K562 (cell line): ENCODE measurements around the gene NEURL2. TPM values are rescaled to one million over a fixed set of nuclear protein-coding genes. Genes with fewer than 3 reads are reported as not detected.

Experiments used
- BHLHE40 ChIP-seq: IDR thresholded peaks from 2 replicates; pipeline ENCODE4 v1.6.1; 2011; ENCODE audit warnings: low read length, improper control_type of control experiment
- KLF6 ChIP-seq: fragments of 250-450 bp; sonication (Bioruptor Pico); IDR thresholded peaks from 2 replicates; pipeline ENCODE4 v1.4.0; 2020; ENCODE audit warnings: mild to moderate bottlenecking, moderate library complexity, borderline replicate concordance
- polyA plus RNA-seq, 8 experiments: library from polyadenylated mRNA; depleted of rRNA in 4 of 8; stranded (reverse) in 5 of 8; unstranded in 3 of 8; fragments of >200 nt; fragmentation: Nextera tagmentation in 2 of 8; fragmentation: Illumina TruSeq in 1 of 8; extraction: Ambion mirVana in 2 of 8; extraction: Trizol in 1 of 8; gene quantifications; 2 replicates each; pipeline versions ENCODE4 v1.2.1 to v1.2.3, GENCODE V29; 2011 to 2014; ENCODE audit warnings: inconsistent platforms in 1 of 8, missing spikeins in 1 of 8
- total RNA-seq, 7 experiments: library from RNA; depleted of rRNA in 6 of 7; stranded (reverse); fragments of >200 nt in 6 of 7; fragmentation: Illumina TruSeq in 2 of 7; extraction: Trizol in 2 of 7; gene quantifications; 2 replicates each; pipeline versions ENCODE4 v1.2.1 to v1.2.3, GENCODE V29; 2011 to 2021; ENCODE audit warnings: low replicate concordance in 1 of 7
- TF ChIP-seq, protein P1 (sequence below), 2 experiments: fragments of 450-650 bp; IDR thresholded peaks; 2 replicates each; pipeline ENCODE4 v1.6.1; 2018; ENCODE audit warnings: mild to moderate bottlenecking in 2 of 2, low read depth in 1 of 2; ENCODE audit not compliant: partially characterized antibody in 2 of 2
- TF ChIP-seq, protein P2 (sequence below), 2 experiments: fragments of 450-650 bp in 1 of 2; sonication (generic) in 1 of 2; formaldehyde crosslinking in 1 of 2; IDR thresholded peaks; 2 replicates each; pipeline versions ENCODE4 v1.7.1 to v1.9.0; 2016 to 2022; ENCODE audit warnings: inconsistent platforms in 1 of 2, mild to moderate bottlenecking in 1 of 2, missing genetic modification reagents in 1 of 2
- TF ChIP-seq, protein P3 (sequence below), 2 experiments: IDR thresholded peaks; 2 replicates each; pipeline ENCODE4 v1.6.1; 2011; ENCODE audit warnings: borderline replicate concordance in 1 of 2, control low read depth in 1 of 2, low read depth in 1 of 2, low read length in 1 of 2, mild to moderate bottlenecking in 1 of 2, mixed read lengths in 1 of 2, moderate library complexity in 1 of 2; ENCODE audit not compliant: insufficient read depth in 1 of 2, insufficient read length in 1 of 2, poor library complexity in 1 of 2, severe bottlenecking in 1 of 2; ENCODE audit errors: extremely low read depth in 1 of 2
- TF ChIP-seq, protein P4 (sequence below): fragments of 450-650 bp; IDR thresholded peaks from 2 replicates; pipeline ENCODE4 v1.6.1; 2016; ENCODE audit warnings: borderline replicate concordance

Gene NEURL2
- total and polyA plus RNA-seq, 9 of the 15 experiments (the other 6 are each of a cell fraction or from before 2014, with no cell fraction given) = 0.22 to 1.9 (median 0.50) TPM; not detected in 1

DNA sequence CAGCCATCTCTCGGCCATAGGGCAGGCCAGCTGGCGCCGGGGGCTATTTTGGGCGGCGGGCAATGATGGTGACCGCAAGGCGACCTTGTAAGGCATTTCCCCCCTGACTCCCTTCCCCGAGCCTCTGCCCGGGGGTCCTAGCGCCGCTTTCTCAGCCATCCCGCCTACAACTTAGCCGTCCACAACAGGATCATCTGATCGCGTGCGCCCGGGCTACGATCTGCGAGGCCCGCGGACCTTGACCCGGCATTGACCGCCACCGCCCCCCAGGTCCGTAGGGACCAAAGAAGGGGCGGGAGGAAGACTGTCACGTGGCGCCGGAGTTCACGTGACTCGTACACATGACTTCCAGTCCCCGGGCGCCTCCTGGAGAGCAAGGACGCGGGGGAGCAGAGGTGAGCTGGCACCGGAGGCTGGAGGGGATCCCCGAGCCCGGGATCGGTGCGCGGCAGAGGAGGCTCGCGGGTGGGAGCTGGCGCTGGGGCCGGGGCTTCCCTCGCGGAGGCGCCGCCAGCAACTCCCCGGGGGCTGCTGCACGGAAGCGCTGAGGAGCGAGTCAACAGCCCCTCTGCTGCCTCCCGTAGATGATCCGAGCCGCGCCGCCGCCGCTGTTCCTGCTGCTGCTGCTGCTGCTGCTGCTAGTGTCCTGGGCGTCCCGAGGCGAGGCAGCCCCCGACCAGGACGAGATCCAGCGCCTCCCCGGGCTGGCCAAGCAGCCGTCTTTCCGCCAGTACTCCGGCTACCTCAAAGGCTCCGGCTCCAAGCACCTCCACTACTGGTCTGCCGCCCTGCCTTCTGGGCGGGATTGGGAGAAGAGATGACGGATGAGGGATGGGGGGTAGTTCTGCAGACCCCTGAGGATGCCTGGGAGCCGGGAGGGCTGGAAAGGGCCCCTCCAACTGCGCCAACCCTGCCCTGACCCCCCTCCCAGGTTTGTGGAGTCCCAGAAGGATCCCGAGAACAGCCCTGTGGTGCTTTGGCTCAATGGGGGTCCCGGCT, at the start of gene NEURL2, which contains the start of gene CTSA (continued):
- TF ChIP-seq, protein P1, sequence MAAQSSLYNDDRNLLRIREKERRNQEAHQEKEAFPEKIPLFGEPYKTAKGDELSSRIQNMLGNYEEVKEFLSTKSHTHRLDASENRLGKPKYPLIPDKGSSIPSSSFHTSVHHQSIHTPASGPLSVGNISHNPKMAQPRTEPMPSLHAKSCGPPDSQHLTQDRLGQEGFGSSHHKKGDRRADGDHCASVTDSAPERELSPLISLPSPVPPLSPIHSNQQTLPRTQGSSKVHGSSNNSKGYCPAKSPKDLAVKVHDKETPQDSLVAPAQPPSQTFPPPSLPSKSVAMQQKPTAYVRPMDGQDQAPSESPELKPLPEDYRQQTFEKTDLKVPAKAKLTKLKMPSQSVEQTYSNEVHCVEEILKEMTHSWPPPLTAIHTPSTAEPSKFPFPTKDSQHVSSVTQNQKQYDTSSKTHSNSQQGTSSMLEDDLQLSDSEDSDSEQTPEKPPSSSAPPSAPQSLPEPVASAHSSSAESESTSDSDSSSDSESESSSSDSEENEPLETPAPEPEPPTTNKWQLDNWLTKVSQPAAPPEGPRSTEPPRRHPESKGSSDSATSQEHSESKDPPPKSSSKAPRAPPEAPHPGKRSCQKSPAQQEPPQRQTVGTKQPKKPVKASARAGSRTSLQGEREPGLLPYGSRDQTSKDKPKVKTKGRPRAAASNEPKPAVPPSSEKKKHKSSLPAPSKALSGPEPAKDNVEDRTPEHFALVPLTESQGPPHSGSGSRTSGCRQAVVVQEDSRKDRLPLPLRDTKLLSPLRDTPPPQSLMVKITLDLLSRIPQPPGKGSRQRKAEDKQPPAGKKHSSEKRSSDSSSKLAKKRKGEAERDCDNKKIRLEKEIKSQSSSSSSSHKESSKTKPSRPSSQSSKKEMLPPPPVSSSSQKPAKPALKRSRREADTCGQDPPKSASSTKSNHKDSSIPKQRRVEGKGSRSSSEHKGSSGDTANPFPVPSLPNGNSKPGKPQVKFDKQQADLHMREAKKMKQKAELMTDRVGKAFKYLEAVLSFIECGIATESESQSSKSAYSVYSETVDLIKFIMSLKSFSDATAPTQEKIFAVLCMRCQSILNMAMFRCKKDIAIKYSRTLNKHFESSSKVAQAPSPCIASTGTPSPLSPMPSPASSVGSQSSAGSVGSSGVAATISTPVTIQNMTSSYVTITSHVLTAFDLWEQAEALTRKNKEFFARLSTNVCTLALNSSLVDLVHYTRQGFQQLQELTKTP (IDR thresholded peaks at IDR 0.05; ENCODE audit: low read depth in 1 of 2, partially characterized antibody in 2 of 2) = peak in 1 of 2 experiments; percentile 85
- TF ChIP-seq, protein P2, sequence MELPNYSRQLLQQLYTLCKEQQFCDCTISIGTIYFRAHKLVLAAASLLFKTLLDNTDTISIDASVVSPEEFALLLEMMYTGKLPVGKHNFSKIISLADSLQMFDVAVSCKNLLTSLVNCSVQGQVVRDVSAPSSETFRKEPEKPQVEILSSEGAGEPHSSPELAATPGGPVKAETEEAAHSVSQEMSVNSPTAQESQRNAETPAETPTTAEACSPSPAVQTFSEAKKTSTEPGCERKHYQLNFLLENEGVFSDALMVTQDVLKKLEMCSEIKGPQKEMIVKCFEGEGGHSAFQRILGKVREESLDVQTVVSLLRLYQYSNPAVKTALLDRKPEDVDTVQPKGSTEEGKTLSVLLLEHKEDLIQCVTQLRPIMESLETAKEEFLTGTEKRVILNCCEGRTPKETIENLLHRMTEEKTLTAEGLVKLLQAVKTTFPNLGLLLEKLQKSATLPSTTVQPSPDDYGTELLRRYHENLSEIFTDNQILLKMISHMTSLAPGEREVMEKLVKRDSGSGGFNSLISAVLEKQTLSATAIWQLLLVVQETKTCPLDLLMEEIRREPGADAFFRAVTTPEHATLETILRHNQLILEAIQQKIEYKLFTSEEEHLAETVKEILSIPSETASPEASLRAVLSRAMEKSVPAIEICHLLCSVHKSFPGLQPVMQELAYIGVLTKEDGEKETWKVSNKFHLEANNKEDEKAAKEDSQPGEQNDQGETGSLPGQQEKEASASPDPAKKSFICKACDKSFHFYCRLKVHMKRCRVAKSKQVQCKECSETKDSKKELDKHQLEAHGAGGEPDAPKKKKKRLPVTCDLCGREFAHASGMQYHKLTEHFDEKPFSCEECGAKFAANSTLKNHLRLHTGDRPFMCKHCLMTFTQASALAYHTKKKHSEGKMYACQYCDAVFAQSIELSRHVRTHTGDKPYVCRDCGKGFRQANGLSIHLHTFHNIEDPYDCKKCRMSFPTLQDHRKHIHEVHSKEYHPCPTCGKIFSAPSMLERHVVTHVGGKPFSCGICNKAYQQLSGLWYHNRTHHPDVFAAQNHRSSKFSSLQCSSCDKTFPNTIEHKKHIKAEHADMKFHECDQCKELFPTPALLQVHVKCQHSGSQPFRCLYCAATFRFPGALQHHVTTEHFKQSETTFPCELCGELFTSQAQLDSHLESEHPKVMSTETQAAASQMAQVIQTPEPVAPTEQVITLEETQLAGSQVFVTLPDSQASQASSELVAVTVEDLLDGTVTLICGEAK (IDR thresholded peaks at IDR 0.05) = 0 out of 2 replicates have a peak, but pooled peaks have one; percentile 20
- TF ChIP-seq, protein P2 (CRISPR knock-in tag; IDR thresholded peaks at IDR 0.05) = no peak
- TF ChIP-seq, protein P3, sequence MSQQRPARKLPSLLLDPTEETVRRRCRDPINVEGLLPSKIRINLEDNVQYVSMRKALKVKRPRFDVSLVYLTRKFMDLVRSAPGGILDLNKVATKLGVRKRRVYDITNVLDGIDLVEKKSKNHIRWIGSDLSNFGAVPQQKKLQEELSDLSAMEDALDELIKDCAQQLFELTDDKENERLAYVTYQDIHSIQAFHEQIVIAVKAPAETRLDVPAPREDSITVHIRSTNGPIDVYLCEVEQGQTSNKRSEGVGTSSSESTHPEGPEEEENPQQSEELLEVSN (IDR thresholded peaks at IDR 0.05; ENCODE audit: borderline replicate concordance in 1 of 2, extremely low read depth in 1 of 2, insufficient read depth in 1 of 2, insufficient read length in 1 of 2, low read depth in 1 of 2, low read length in 1 of 2, poor library complexity in 1 of 2, severe bottlenecking in 1 of 2) = peak; percentile 87 to 94
- TF ChIP-seq KLF6 (CRISPR knock-in tag) (no peak), BHLHE40 (peak; percentile 98)
- TF ChIP-seq, protein P4, sequence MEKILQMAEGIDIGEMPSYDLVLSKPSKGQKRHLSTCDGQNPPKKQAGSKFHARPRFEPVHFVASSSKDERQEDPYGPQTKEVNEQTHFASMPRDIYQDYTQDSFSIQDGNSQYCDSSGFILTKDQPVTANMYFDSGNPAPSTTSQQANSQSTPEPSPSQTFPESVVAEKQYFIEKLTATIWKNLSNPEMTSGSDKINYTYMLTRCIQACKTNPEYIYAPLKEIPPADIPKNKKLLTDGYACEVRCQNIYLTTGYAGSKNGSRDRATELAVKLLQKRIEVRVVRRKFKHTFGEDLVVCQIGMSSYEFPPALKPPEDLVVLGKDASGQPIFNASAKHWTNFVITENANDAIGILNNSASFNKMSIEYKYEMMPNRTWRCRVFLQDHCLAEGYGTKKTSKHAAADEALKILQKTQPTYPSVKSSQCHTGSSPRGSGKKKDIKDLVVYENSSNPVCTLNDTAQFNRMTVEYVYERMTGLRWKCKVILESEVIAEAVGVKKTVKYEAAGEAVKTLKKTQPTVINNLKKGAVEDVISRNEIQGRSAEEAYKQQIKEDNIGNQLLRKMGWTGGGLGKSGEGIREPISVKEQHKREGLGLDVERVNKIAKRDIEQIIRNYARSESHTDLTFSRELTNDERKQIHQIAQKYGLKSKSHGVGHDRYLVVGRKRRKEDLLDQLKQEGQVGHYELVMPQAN = peak; percentile 99
